HepG2 (cell line): Measurements from ENCODE around the gene ARPIN. TPM values are rescaled to one million over a fixed set of nuclear protein-coding genes. Genes with fewer than 3 reads are reported as not detected.
A peak's percentile ranks its signal among the peaks of the same experiment; 100 is the strongest.

Experiments used
- ARNT2 ChIP-seq: sonication (generic); formaldehyde crosslinking; IDR thresholded peaks from 2 replicates; pipeline ENCODE4 v1.8.0; 2022; ENCODE audit warnings: mild to moderate bottlenecking, low read depth, missing genetic modification reagents, moderate library complexity
- ARNTL ChIP-seq: sonication (generic); formaldehyde crosslinking; IDR thresholded peaks from 2 replicates; pipeline ENCODE4 v1.4.0; 2020; ENCODE audit warnings: mild to moderate bottlenecking, missing genetic modification reagents
- CENPT ChIP-seq: sonication (generic); formaldehyde crosslinking; IDR thresholded peaks from 2 replicates; pipeline ENCODE4 v1.8.0; 2022; ENCODE audit warnings: low read depth, mild to moderate bottlenecking, moderate library complexity, missing genetic modification reagents
- HNF4G ChIP-seq, 2 experiments: sonication (generic) in 1 of 2; formaldehyde crosslinking in 1 of 2; IDR thresholded peaks; 2 replicates each; pipeline versions ENCODE4 v1.4.0 to v1.6.1; 2011 to 2020; ENCODE audit warnings: borderline replicate concordance in 2 of 2, low read depth in 2 of 2, mild to moderate bottlenecking in 2 of 2, low read length in 1 of 2, missing genetic modification reagents in 1 of 2, moderate library complexity in 1 of 2
- KDM4B ChIP-seq: sonication (generic); formaldehyde crosslinking; IDR thresholded peaks from 2 replicates; pipeline ENCODE4 v1.4.0; 2020; ENCODE audit warnings: missing genetic modification reagents
- KDM5B ChIP-seq: sonication (generic); formaldehyde crosslinking; IDR thresholded peaks from 2 replicates; pipeline ENCODE4 v1.4.0; 2020; ENCODE audit warnings: missing genetic modification reagents, mild to moderate bottlenecking, borderline replicate concordance
- MIER3 ChIP-seq: IDR thresholded peaks from 2 replicates; pipeline ENCODE4 v1.6.1; 2016; ENCODE audit warnings: missing compliant biosample characterization, borderline replicate concordance
- MXD4 ChIP-seq: IDR thresholded peaks from 2 replicates; pipeline ENCODE4 v1.6.1; 2016; ENCODE audit warnings: mild to moderate bottlenecking, missing biosample characterization, missing genetic modification reagents
- PHF20 ChIP-seq: sonication (generic); formaldehyde crosslinking; IDR thresholded peaks from 2 replicates; pipeline ENCODE4 v1.5.0; 2020; ENCODE audit warnings: mild to moderate bottlenecking, missing genetic modification reagents
- RARG ChIP-seq: sonication (generic); formaldehyde crosslinking; IDR thresholded peaks from 2 replicates; pipeline ENCODE4 v1.4.0; 2020; ENCODE audit warnings: low read depth, mild to moderate bottlenecking, missing genetic modification reagents
- RBM22 ChIP-seq: fragments of 200-400 bp; formaldehyde crosslinking; optimal IDR thresholded peaks from 2 replicates; pipeline ENCODE3; 2017; ENCODE audit warnings: mild to moderate bottlenecking, low read length, moderate library complexity
- REPIN1 ChIP-seq: sonication (generic); formaldehyde crosslinking; IDR thresholded peaks from 2 replicates; pipeline ENCODE4 v1.8.0; 2022; ENCODE audit warnings: missing genetic modification reagents, low read depth, mild to moderate bottlenecking, borderline replicate concordance
- SIX4 ChIP-seq: sonication (generic); formaldehyde crosslinking; IDR thresholded peaks from 2 replicates; pipeline ENCODE4 v1.4.0; 2020; ENCODE audit warnings: missing genetic modification reagents
- SP1 ChIP-seq, 2 experiments: fragments of 450-650 bp in 1 of 2; sonication (generic) in 1 of 2; formaldehyde crosslinking in 1 of 2; IDR thresholded peaks; 2 replicates each; pipeline versions ENCODE4 v1.4.0 to v1.6.1; 2016 to 2020; ENCODE audit warnings: missing genetic modification reagents in 1 of 2
- STAG1 ChIP-seq: sonication (generic); formaldehyde crosslinking; IDR thresholded peaks from 2 replicates; pipeline ENCODE4 v1.4.0; 2020; ENCODE audit warnings: missing genetic modification reagents
- TCF7 ChIP-seq: sonication (generic); IDR thresholded peaks from 2 replicates; pipeline ENCODE4 v1.6.1; 2016; ENCODE audit warnings: antibody characterized with exemption, low read depth
- U2AF2 ChIP-seq: fragments of 200-400 bp; formaldehyde crosslinking; IDR thresholded peaks from 2 replicates; pipeline ENCODE4 v1.6.1; 2017; ENCODE audit warnings: low read depth, mild to moderate bottlenecking, low read length
- ZKSCAN8 ChIP-seq: IDR thresholded peaks from 2 replicates; pipeline ENCODE4 v1.6.1; 2016; ENCODE audit warnings: borderline replicate concordance, missing genetic modification reagents, missing compliant biosample characterization
- ZNF550 ChIP-seq: sonication (generic); formaldehyde crosslinking; IDR thresholded peaks from 2 replicates; pipeline ENCODE4 v1.4.0; 2020; ENCODE audit warnings: mild to moderate bottlenecking, missing genetic modification reagents, borderline replicate concordance
- ZNF788 ChIP-seq: sonication (generic); formaldehyde crosslinking; IDR thresholded peaks from 2 replicates; pipeline ENCODE4 v1.5.0; 2020; ENCODE audit warnings: mild to moderate bottlenecking, missing genetic modification reagents, borderline replicate concordance
- ZSCAN25 ChIP-seq: sonication (generic); formaldehyde crosslinking; IDR thresholded peaks from 2 replicates; pipeline ENCODE4 v1.8.0; 2022; ENCODE audit warnings: mild to moderate bottlenecking, missing genetic modification reagents
- polyA plus RNA-seq, 8 experiments: library from polyadenylated mRNA; depleted of rRNA in 3 of 8; stranded (reverse) in 7 of 8; unstranded in 1 of 8; fragments of >200 nt; fragmentation: Illumina TruSeq in 4 of 8; extraction: Trizol in 4 of 8; gene quantifications; 2 replicates each; pipeline versions ENCODE4 v1.2.1 to v1.2.3, GENCODE V29; 2011 to 2016; ENCODE audit warnings: low read depth in 4 of 8, missing spikeins in 1 of 8, mixed read lengths in 1 of 8; ENCODE audit not compliant: insufficient read depth in 1 of 8
- total RNA-seq, 5 experiments: library from RNA; depleted of rRNA; stranded (reverse); fragments of >200 nt; fragmentation: Illumina TruSeq; extraction: Trizol; gene quantifications; 2 replicates each; pipeline ENCODE4 v1.2.3, GENCODE V29; 2016; ENCODE audit warnings: low read depth in 1 of 5
- TF ChIP-seq, protein P1 (sequence below): sonication (generic); formaldehyde crosslinking; IDR thresholded peaks from 2 replicates; pipeline ENCODE4 v1.4.0; 2020; ENCODE audit warnings: missing genetic modification reagents, borderline replicate concordance
- TF ChIP-seq, protein P2 (sequence below): sonication (generic); formaldehyde crosslinking; IDR thresholded peaks from 2 replicates; pipeline ENCODE4 v1.4.0; 2020; ENCODE audit warnings: missing genetic modification reagents, mild to moderate bottlenecking, borderline replicate concordance
- TF ChIP-seq, protein P3 (sequence below): conservative IDR thresholded peaks from 2 replicates; pipeline ENCODE4 v1.6.1; 2018; ENCODE audit warnings: missing genetic modification reagents

The ARPIN gene
- total and polyA plus RNA-seq, 2 of the 13 experiments (the other 11 are each of a cell fraction or from before 2014, with no cell fraction given) = 2.8 to 5.0 TPM

DNA sequence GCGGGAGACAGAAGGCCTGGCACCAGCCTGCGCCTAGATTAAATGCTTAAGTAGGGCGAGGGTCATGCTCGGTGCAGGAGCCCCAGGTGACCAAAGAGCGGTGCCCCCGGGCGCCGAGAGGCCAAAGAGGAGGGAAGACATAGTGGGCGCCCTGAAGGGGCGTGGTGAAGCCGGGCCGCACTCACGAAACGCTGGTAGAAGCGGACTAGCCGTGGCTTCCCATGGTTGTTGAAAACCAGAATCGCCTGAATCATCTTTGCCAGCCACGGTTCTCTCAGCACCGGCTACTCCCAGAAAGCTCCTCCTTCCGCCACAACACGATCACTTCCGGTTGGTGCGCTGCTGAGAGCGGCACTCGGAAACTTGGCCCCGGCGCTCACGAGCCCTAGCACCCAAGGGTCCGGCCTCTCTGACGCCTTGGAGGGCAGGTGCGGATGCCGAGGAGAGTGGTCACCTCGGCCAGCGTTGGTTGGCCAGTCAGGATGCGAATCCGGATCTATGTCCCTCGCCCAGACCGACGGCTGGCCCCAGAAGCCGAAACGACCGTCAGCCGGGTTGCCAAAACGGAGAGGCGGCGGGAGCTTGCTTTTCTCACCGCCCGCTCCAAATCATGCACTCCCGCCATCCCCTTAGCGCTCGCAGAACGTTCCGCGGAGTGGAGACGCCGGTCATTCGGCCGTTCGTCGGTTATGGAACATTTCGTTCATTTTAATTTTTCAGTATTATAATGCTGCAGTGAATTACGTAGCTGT is 18.9 kb downstream of the ARPIN start, which contains the start of gene AP3S2 (continued):
- TF ChIP-seq TCF7 (no peak), SP1 (IDR thresholded peaks at IDR 0.05) (no peak), SP1 (CRISPR knock-in tag; IDR thresholded peaks at IDR 0.05) (peak; percentile 94), SIX4 (CRISPR knock-in tag) (peak; percentile 53; the same call in 1 of the 2 replicates), ARNTL (CRISPR knock-in tag) (peak; percentile 31; the same call in 1 of the 2 replicates), KDM5B (CRISPR knock-in tag) (peak; percentile 90), ZNF788 (CRISPR knock-in tag) (peak; percentile 98), CENPT (CRISPR knock-in tag) (no peak), RARG (CRISPR knock-in tag) (0 out of 2 replicates have a peak, but pooled peaks have one; percentile 35), STAG1 (CRISPR knock-in tag) (peak; percentile 46), ZNF550 (CRISPR knock-in tag) (peak; percentile 99; the same call in 1 of the 2 replicates), MIER3 (CRISPR knock-in tag) (peak; percentile 98), ARNT2 (peak; percentile 65; the same call in 1 of the 2 replicates), RBM22 (peak; percentile 69), REPIN1 (peak; percentile 97), MXD4 (CRISPR knock-in tag) (peak; percentile 94), ZSCAN25 (CRISPR knock-in tag) (peak; percentile 66), KDM4B (CRISPR knock-in tag) (peak; percentile 99), ZKSCAN8 (CRISPR knock-in tag) (peak; percentile 79; the same call in 1 of the 2 replicates), U2AF2 (peak; percentile 78; the same call in 1 of the 2 replicates), PHF20 (CRISPR knock-in tag) (peak; percentile 97), HNF4G (IDR thresholded peaks at IDR 0.05; ENCODE audit: borderline replicate concordance, low read depth, low read length) (no peak), HNF4G (CRISPR knock-in tag; IDR thresholded peaks at IDR 0.05; ENCODE audit: borderline replicate concordance, low read depth) (peak; percentile 71; the same call in 1 of the 2 replicates)
- TF ChIP-seq, protein P1, sequence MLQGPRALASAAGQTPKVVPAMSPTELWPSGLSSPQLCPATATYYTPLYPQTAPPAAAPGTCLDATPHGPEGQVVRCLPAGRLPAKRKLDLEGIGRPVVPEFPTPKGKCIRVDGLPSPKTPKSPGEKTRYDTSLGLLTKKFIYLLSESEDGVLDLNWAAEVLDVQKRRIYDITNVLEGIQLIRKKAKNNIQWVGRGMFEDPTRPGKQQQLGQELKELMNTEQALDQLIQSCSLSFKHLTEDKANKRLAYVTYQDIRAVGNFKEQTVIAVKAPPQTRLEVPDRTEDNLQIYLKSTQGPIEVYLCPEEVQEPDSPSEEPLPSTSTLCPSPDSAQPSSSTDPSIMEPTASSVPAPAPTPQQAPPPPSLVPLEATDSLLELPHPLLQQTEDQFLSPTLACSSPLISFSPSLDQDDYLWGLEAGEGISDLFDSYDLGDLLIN (CRISPR knock-in tag) = peak; percentile 75; the same call in 1 of the 2 replicates
- TF ChIP-seq, protein P2, sequence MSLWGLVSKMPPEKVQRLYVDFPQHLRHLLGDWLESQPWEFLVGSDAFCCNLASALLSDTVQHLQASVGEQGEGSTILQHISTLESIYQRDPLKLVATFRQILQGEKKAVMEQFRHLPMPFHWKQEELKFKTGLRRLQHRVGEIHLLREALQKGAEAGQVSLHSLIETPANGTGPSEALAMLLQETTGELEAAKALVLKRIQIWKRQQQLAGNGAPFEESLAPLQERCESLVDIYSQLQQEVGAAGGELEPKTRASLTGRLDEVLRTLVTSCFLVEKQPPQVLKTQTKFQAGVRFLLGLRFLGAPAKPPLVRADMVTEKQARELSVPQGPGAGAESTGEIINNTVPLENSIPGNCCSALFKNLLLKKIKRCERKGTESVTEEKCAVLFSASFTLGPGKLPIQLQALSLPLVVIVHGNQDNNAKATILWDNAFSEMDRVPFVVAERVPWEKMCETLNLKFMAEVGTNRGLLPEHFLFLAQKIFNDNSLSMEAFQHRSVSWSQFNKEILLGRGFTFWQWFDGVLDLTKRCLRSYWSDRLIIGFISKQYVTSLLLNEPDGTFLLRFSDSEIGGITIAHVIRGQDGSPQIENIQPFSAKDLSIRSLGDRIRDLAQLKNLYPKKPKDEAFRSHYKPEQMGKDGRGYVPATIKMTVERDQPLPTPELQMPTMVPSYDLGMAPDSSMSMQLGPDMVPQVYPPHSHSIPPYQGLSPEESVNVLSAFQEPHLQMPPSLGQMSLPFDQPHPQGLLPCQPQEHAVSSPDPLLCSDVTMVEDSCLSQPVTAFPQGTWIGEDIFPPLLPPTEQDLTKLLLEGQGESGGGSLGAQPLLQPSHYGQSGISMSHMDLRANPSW (CRISPR knock-in tag) = peak; percentile 96; the same call in 1 of the 2 replicates
- TF ChIP-seq, protein P3, sequence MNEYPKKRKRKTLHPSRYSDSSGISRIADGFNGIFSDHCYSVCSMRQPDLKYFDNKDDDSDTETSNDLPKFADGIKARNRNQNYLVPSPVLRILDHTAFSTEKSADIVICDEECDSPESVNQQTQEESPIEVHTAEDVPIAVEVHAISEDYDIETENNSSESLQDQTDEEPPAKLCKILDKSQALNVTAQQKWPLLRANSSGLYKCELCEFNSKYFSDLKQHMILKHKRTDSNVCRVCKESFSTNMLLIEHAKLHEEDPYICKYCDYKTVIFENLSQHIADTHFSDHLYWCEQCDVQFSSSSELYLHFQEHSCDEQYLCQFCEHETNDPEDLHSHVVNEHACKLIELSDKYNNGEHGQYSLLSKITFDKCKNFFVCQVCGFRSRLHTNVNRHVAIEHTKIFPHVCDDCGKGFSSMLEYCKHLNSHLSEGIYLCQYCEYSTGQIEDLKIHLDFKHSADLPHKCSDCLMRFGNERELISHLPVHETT (CRISPR knock-in tag) = peak; percentile 94
